Panc1 (cell line): ENCODE data around the gene PPP1R14C. TPM values are rescaled to one million over a fixed set of nuclear protein-coding genes. Genes with fewer than 3 reads are reported as not detected.

ENCODE experiments used
- ATAC-seq: fragments of 200-7000 bp; cut with Tn5 transposase; 2 replicates; pipeline ENCODE4 v1.9.1; 2020; ENCODE audit warnings: mild to moderate bottlenecking, moderate library complexity
- BruUV-seq: library from RNA; stranded (reverse); fragments of 400-500 nt; replicated peaks from 2 replicates; lab custom pipeline; 2021; lab: Mats Ljungman, UMichigan
- CTCF ChIA-PET: fragments of 300-600 bp; sonication (Branson Sonifier 250); formaldehyde crosslinking; loops from one replicate; lab custom pipeline; 2022; ENCODE audit warnings: antibody characterized with exemption; lab: Charles Lee
- POLR2A ChIA-PET: fragments of 300-600 bp; sonication (Branson Sonifier 250); formaldehyde crosslinking; loops from one replicate; lab custom pipeline; 2022; ENCODE audit warnings: antibody characterized with exemption; lab: Charles Lee
- DNase-seq: peaks from one replicate; pipeline ENCODE4 v3.0.0-alpha.2; 2010; ENCODE audit warnings: low read depth, low spot score
- H3K27ac ChIP-seq: 2 replicates; pipeline ENCODE4 v1.5.1; 2011; ENCODE audit warnings: mild to moderate bottlenecking, low read length, inconsistent platforms
- H3K27me3 ChIP-seq: fragments of 200-500 bp; sonication (Bioruptor generic); 2 replicates; pipeline ENCODE4 v1.6.0; 2014; ENCODE audit warnings: low read length, inconsistent platforms; ENCODE audit not compliant: control insufficient read depth, insufficient read depth
- H3K36me3 ChIP-seq: fragments of 200-500 bp; sonication (Bioruptor generic); 2 replicates; pipeline ENCODE4 v1.5.1; 2014; ENCODE audit warnings: inconsistent platforms, mild to moderate bottlenecking, low read length, moderate library complexity; ENCODE audit not compliant: control insufficient read depth, insufficient read depth
- H3K4me1 ChIP-seq: 2 replicates; pipeline ENCODE4 v1.5.1; 2011; ENCODE audit warnings: inconsistent platforms, mild to moderate bottlenecking, low read length, moderate library complexity; ENCODE audit not compliant: control insufficient read depth, insufficient read depth
- H3K4me3 ChIP-seq, 2 experiments: 2 replicates each; pipeline ENCODE4 v1.5.1; 2011 to 2012; ENCODE audit warnings: low read depth in 2 of 2, low read length in 2 of 2, mild to moderate bottlenecking in 2 of 2, inconsistent platforms in 1 of 2, moderate library complexity in 1 of 2
- H3K9me3 ChIP-seq: fragments of 200-500 bp; sonication (Bioruptor generic); 2 replicates; pipeline ENCODE4 v1.5.1; 2014; ENCODE audit warnings: low read depth, mild to moderate bottlenecking, inconsistent platforms, low read length, moderate library complexity; ENCODE audit not compliant: control insufficient read depth, insufficient read depth
- POLR2AphosphoS5 ChIP-seq: IDR thresholded peaks from 2 replicates; pipeline ENCODE4 v1.6.1; 2012; ENCODE audit warnings: mild to moderate bottlenecking, low read depth, low read length, moderate library complexity
- SIN3A ChIP-seq: IDR thresholded peaks from 2 replicates; pipeline ENCODE4 v1.6.1; 2012; ENCODE audit warnings: low read depth, mild to moderate bottlenecking, low read length, moderate library complexity, borderline replicate concordance; ENCODE audit not compliant: insufficient read depth
- TCF7L2 ChIP-seq: IDR thresholded peaks from 2 replicates; pipeline ENCODE4 v1.6.1; 2011; ENCODE audit warnings: mild to moderate bottlenecking, low read depth, low read length, inconsistent platforms
- in situ Hi-C: cut with HindIII; loops from 2 replicates; pipeline ENCODE4 v1.10.0; 2016; ENCODE audit warnings: low sequenced_read_pairs, low pct_unique_long_range_greater_than_20kb
- intact Hi-C: fragments of 100-400 bp; cut with micrococcal nuclease; formaldehyde crosslinking; loops from one replicate; pipeline ENCODE4 v1.10.0; 2022; ENCODE audit not compliant: unreplicated experiment
- total RNA-seq: library from RNA; stranded (reverse); gene quantifications from one replicate; pipeline ENCODE4 v1.2.1, GENCODE V29; 2021; ENCODE audit not compliant: unreplicated experiment
- TF ChIP-seq, protein P1 (sequence below): fragments of 450-650 bp; IDR thresholded peaks from 2 replicates; pipeline ENCODE4 v1.5.1; 2017; ENCODE audit warnings: mild to moderate bottlenecking
- TF ChIP-seq, protein P2 (sequence below), 2 experiments: IDR thresholded peaks; 2 replicates each; pipeline ENCODE4 v1.6.1; 2011 to 2012; ENCODE audit warnings: low read depth in 2 of 2, control low read depth in 1 of 2, low read length in 1 of 2, mild to moderate bottlenecking in 1 of 2, moderate library complexity in 1 of 2; ENCODE audit not compliant: insufficient read depth in 1 of 2

The PPP1R14C gene
- total RNA-seq, 1 experiment from 2014 or later = not detected

DNA sequence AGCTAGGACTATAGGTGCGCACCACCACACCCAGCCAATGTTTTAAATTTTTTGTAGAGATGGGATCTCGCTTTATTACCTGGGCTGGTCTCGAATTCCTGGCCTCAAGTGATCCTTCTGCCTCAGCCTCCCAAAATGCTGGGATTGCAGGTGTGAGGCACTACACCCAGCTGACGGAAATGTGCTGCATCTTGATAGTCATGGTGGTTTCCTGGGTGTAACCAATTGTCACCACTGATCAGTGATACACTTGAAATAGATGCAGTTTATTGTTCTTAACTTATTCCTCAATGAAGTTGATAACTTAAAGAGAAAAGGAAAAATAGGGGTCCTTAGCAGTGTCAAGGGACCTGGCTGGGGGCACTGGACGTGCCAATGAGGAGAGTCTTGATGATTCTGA, 92.4 kb downstream of the PPP1R14C start:
- ATAC-seq (no peak), DNase-seq (no peak)
- in situ Hi-C loops = no loop called here
- TF ChIP-seq, protein P1, sequence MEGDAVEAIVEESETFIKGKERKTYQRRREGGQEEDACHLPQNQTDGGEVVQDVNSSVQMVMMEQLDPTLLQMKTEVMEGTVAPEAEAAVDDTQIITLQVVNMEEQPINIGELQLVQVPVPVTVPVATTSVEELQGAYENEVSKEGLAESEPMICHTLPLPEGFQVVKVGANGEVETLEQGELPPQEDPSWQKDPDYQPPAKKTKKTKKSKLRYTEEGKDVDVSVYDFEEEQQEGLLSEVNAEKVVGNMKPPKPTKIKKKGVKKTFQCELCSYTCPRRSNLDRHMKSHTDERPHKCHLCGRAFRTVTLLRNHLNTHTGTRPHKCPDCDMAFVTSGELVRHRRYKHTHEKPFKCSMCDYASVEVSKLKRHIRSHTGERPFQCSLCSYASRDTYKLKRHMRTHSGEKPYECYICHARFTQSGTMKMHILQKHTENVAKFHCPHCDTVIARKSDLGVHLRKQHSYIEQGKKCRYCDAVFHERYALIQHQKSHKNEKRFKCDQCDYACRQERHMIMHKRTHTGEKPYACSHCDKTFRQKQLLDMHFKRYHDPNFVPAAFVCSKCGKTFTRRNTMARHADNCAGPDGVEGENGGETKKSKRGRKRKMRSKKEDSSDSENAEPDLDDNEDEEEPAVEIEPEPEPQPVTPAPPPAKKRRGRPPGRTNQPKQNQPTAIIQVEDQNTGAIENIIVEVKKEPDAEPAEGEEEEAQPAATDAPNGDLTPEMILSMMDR = no peak
- no peak for TF ChIP-seq POLR2AphosphoS5
- TF ChIP-seq, protein P2, sequence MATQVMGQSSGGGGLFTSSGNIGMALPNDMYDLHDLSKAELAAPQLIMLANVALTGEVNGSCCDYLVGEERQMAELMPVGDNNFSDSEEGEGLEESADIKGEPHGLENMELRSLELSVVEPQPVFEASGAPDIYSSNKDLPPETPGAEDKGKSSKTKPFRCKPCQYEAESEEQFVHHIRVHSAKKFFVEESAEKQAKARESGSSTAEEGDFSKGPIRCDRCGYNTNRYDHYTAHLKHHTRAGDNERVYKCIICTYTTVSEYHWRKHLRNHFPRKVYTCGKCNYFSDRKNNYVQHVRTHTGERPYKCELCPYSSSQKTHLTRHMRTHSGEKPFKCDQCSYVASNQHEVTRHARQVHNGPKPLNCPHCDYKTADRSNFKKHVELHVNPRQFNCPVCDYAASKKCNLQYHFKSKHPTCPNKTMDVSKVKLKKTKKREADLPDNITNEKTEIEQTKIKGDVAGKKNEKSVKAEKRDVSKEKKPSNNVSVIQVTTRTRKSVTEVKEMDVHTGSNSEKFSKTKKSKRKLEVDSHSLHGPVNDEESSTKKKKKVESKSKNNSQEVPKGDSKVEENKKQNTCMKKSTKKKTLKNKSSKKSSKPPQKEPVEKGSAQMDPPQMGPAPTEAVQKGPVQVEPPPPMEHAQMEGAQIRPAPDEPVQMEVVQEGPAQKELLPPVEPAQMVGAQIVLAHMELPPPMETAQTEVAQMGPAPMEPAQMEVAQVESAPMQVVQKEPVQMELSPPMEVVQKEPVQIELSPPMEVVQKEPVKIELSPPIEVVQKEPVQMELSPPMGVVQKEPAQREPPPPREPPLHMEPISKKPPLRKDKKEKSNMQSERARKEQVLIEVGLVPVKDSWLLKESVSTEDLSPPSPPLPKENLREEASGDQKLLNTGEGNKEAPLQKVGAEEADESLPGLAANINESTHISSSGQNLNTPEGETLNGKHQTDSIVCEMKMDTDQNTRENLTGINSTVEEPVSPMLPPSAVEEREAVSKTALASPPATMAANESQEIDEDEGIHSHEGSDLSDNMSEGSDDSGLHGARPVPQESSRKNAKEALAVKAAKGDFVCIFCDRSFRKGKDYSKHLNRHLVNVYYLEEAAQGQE (IDR thresholded peaks at IDR 0.05; ENCODE audit: insufficient read depth in 1 of 2, low read depth in 2 of 2, low read length in 1 of 2) = no peak
- TF ChIP-seq SIN3A = no peak
- TF ChIP-seq TCF7L2 = no peak
- Histone ChIP-seq H3K9me3 (no peaks in the 10 kb centered on the region), H3K36me3 (no peaks in the 10 kb centered on the region), H3K4me3 (no peak overlapping the region), H3K27ac (no peak overlapping the region), H3K4me1 (no peaks in the 10 kb centered on the region), H3K27me3 (0 out of 2 replicates have a peak, but pooled peaks cover 2% of the 10 kb centered on the region)
- CTCF ChIA-PET = interaction anchor here (0.6 kb wide), 1 partner anchor 166 kb away, joined by 3 read pairs; the partner anchor contains the start of gene ULBP3
- POLR2A ChIA-PET = no interaction called here
- no TSS peak for BruUV-seq
- intact Hi-C loops = no loop called here

DNA sequence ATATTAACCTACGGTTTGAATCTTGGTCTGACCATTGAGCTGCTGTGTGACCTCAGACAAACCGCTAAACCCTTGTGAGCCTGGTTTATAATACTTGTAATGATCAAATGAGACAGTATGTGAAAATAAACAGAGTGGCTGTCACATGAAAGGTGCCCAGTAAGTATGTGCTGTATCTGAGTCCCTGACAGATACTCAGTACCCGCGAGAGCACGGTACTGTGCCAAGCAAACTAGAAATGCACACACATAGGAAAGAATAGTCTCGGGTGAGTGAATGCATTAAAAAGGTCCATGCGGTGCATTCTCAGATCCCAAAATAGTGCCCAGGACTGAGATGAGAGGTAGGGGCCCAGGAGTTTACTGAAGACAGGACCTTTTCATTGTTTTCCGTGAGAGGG, 93.3 kb downstream of the PPP1R14C start:
- Histone ChIP-seq H3K27ac (no peak overlapping the region), H3K9me3 (no peaks in the 10 kb centered on the region), H3K4me3 (no peak overlapping the region), H3K4me1 (no peaks in the 10 kb centered on the region), H3K27me3 (no peaks in the 10 kb centered on the region), H3K36me3 (no peaks in the 10 kb centered on the region)
- intact Hi-C loops = no loop called here
- BruUV-seq = no TSS peak
- in situ Hi-C loops = no loop called here
- ATAC-seq (no peak), DNase-seq (no peak)
- ChIA-PET CTCF (no interaction called here), POLR2A (no interaction called here)
- TF ChIP-seq POLR2AphosphoS5 = no peak
- TF ChIP-seq, protein P2 (IDR thresholded peaks at IDR 0.05; ENCODE audit: insufficient read depth in 1 of 2, low read depth in 2 of 2, low read length in 1 of 2) = no peak
